CD4-positive, alpha-beta T cell treated with Interleukin-10 for 1 hour (primary cell): ENCODE measurements around the gene RAB11FIP2.

Experiments
- DNase-seq: peaks from one replicate; pipeline ENCODE4 v3.0.0-alpha.2; 2020

RAB11FIP2 gene

GRCh38 chr10:118032564-118032963 is 14.2 kb downstream of the RAB11FIP2 start:
- DNase-seq = no peak

DNA sequence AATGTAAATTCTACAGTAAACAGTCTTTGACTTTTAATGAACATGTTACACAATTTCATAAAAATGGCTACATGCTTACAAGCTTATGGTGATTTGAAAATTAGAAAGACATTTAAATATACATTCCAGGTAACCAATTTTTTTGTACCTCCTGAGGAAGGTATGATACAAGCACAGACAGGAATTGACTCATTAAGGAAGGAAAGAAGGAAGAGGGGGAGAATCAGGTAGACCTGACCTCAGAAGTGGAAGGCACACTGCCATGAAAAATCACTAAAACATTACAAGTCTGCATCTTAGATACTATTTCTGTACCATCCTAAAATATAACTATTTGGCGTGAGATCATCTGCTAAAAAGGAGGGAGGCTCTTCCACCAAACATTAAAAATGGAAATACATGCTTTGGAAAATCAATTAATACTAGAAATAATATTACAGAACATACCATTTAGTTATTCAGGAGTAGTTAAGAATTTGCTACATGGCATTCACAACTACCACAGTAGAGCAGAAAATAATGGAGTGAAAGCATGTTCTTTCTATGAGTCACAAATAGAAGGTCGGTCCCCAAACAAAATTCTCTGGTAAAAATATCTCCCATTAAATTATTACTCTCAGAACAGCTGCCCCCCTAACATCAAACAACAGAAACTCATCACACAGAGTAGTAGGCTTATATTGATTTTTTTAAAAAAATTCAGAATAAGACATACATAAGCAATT is 15.2 kb downstream of the RAB11FIP2 start:
- DNase-seq = no peak

DNA sequence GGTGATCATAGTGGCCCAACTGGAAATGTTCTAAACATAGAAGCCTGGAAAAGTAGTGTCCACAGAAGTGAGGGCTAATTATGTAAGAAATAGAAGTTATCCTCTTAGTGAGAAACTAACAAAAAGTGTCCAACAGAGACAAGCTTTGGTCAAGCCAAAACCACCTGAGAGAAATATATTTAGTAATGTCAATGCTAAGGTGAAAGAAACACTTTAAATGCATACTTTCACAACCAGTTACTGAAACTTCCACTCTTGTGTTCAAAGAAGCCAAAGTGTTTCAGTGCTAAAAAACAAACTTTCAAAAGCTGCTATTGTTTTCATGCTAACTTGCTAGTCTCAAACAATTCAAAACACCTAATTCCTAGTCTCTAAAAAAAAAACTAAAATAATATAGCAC is 18.1 kb downstream of the RAB11FIP2 start:
- DNase-seq = no peak

GRCh38 chr10:118027397-118027796 is 19.3 kb downstream of the RAB11FIP2 start:
- no peak for DNase-seq

DNA sequence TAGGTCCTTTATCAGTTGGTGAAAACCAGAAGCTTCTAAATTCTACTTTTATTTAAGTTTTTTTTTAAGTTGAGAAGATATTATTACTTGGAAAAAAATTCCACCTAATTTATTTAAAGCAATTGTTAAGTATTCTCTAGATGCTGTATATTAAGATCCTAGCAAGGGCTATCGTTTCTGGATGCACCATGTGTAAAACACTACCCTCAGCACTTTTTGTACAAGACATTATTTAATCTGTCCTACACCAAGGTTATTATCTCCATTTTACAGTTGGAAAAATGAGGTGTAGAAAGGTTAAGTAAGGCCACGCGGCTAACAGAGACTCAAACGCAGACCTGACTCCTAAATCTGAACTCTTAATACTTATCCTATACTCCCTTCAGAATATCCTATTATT is 19.8 kb downstream of the RAB11FIP2 start:
- no peak for DNase-seq

DNA sequence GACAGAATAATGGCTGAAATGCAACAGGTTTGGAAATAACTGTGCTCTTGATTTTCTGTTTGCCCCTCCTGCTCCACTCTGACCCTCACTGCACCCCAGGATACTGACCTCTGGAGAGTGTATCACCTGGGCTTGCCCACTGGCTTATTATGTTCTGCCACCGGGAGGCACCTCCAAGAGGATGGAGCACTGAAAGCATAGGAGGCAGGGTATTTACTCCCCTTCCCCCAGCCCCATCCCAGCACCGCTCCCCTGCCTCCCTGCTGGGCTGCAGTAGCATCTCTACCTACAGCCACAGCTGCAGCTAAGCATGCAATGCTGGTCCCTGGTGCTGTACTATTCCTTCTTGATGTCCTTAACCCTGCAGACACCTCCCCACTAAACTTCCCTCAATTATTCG is 26.4 kb downstream of the RAB11FIP2 start:
- no peak for DNase-seq

GRCh38 chr10:118017850-118018249 is 28.9 kb downstream of the RAB11FIP2 start:
- no peak for DNase-seq

- no peak for DNase-seq
Measured at GRCh38 chr10:118017071-118017740, 29.5 kb downstream of the RAB11FIP2 start.

DNA sequence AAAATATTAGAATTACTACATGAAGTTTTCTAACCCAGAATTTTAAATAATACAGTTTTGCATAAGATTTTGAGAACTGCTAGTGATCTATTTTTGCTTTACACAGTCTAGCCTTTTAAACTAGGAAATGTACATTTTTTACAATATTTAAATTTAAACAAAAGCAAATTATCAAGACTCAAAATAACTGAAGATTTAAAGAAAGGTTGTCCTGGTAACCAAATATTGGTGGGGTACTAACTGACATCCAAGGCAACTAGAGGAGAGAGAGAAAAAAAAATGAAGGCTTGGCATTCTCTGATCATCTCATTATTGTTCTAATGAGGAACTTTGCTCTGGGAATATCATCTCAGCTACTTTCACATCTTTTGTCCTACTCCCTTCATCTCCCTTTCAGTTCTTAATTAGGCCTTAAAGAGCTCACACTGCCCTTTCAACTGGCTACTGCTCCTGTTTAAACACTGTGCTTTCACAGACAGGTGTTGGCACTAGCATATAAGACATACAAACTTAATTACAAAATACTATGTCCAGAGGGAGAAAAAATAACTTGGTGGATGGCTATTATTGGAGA is 33.7 kb downstream of the RAB11FIP2 start:
- DNase-seq = no peak

GRCh38 chr10:118007773-118008172 is 39.0 kb downstream of the RAB11FIP2 start:
- DNase-seq = no peak

GRCh38 chr10:118003126-118003525 is 43.6 kb downstream of the RAB11FIP2 start:
- DNase-seq = no peak

DNA sequence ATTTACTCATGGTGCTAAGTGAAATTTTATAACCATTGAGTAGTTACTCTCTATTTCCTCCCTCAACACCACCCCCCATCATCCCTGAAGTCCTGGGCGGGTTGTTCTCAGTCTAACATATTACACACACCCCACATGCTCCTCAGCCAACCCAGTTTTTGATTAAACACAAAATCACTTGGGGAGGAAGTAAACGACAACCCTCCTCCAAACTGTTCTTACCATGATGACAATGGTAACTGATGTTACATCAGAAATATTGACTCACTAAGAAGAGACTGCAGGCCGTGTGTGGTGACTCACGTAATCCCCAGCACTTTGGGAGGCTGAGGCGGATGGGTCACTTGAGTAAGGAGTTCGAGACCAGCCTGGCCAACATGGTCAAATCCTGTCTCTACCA is 44.2 kb downstream of the RAB11FIP2 start:
- no peak for DNase-seq

DNA sequence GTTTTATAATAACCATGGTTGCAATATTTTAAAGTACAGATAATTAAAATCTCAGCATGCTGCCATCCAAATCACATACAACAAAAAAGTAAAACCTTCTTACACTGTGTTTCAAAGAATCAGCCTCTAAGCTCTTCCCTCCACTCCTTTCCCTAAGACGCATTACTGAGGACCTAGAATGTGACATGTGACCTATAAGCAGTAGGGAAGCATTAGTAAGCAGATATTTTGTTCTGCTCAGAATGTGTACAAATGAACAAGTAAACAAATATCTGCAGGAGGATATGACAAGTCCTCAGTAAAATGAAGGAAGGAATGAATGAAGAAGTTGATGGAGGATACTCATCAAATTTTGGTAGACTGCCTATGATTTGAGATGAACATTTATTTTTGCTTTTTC is 49.1 kb downstream of the RAB11FIP2 start:
- no peak for DNase-seq

GRCh38 chr10:117996709-117997108 is 50.0 kb downstream of the RAB11FIP2 start:
- DNase-seq = no peak

GRCh38 chr10:117994771-117995170 is 52.0 kb downstream of the RAB11FIP2 start:
- DNase-seq = no peak

DNA sequence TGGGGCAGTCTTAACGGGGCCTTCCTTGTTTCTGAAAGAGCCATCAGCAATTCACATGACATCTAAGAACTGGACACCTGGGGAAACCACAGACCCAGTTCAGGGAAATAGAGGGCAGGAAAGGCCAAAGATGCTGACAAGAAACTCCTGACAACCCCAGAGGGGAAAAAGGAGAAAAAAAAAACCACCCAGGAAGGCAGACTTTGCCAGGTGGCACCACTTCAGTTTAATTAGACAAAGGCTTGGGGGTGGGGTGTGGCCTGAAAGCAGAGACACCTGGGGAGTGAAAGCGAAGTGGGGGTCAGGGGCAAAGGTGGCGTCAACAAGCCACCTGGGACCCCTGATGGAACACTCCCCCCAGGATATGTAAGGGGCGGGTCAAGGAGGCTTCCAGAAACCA is 53.6 kb downstream of the RAB11FIP2 start:
- DNase-seq = no peak

DNA sequence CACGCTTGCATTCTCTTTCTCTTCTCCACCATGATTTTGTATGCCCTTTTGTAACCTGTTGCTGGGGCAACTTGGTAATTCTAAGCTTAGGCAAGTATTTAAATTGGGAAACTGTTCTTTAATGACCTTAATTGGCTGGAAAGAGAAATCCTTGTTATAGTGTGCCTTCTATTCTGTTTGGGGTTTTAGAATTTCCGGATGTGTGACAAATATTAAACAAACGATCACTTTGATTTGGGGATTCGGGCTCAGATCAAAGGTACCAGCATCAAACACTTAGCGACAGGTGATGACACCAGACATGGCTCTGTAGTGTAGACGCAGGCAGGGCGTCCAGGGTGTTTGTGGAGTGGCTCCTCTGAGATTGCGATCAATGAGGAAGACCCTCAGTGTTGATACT is 55.0 kb downstream of the RAB11FIP2 start:
- DNase-seq = no peak

DNA sequence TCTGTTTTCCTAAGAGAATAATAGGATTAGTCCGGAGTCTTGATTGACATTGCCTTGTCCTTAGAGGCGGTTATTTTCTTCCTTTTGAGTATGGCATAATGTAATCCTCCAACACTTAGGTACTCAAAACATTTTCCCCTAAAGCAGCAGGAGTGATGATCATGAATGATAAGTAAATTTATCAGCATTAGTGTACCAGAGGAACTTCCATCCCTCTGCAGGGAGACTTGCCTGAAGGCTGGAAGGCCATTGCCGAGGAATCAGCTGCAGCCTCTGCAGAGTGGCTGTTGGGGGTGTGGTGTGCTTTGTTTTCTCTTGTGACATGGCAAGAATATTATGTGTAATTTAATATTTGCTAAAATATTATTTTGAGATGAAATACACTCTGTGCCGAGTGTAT is 56.8 kb downstream of the RAB11FIP2 start:
- no peak for DNase-seq

DNA sequence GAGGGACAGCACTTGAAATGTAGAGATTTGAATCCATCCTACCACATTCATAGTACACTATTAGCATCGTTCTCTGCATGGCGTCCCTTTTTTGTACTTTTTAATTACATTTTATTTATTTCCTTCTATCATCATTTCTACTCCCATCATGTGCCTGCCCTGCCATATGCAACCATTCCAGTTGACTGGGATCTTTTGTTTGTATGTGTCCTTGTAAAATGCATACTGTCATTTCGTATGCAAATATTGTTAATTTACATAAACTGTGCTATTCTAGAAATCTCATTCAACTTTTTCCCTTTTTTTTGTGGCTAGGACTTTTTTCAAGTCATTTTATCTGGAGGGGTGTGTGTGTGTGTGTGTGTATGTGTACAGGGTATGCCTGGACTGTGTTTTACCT is 57.9 kb downstream of the RAB11FIP2 start:
- no peak for DNase-seq

GRCh38 chr10:117987244-117987909 is 59.4 kb downstream of the RAB11FIP2 start:
- no peak for DNase-seq

DNA sequence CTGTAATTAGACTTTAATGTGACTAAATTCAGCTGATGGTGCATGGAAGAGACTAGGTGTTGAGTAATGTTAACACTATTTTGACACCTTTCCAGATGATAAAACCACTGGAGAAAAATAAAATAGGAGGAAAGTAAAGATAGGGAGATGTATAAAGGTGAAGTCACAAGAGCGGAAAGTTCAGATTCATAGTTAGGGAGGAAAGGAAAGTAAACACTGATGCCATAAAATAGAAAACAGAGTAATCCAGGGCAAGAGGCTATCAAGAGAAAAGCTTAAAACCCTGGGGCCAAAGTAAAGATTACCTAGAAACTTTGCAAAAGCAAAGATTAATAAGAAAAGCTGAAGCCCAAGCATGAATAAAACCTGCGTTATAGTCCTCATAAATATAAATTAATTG is 62.8 kb downstream of the RAB11FIP2 start:
- DNase-seq = no peak

DNA sequence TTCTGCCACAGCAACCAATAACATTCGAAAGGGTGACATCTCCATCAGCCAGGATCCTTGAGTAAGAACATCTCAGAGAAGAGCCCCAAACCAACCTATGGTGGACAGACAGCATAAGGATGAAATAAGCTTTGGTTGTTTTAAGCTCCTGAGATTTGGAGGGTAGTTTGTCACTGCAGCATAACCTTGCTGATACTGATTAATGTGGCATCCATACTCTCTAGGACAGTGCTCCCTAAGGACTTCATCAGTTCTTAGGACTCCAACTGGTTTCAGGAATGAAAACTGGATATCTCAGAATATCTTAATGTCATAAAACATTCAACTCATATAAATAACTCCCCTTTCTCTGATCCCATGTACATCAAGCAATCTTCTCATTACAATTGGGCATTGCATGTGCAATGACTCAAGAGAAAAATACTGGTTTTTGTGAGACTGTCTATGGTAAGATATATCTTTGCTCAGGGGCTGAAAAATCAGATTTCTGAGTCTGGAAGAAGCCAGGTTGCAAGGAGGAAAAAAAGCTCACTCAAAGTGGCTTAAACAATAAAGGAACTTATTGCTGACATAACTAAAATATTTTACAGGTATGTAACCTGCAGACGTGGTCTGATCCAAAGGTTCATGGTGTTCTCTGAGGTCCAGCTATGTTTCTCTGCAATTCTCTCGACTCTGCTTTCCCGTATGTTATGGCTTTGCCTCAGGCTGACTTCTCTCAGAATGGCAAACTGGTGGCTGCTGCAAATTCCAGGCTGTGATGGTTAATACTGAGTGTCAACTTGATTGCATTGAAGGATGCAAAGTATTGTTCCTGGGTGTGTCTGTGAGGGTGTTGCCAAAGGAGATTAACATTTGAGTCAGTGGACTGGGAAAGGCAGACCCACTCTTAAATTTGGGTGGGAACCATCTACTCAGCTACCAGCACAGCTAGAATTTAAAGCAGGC is 65.7 kb downstream of the RAB11FIP2 start:
- no peak for DNase-seq

DNA sequence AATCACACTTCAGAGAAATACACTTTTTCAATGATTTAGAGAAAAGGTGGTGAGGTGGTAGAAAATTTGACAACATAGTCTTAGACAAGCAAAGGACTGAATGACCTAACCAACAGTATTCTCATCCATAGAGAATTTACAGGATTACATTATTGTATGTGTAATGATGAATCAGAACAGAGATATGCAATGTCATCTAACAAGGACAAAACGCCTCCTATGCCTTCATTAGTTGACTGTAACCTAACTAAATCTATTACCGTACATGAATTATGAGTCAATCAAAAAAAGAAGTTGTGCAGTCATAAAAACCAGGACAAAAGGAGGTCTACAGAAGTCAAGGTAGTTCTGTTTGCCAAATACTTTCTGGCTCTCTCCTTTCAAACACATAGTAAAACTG is 66.5 kb downstream of the RAB11FIP2 start:
- no peak for DNase-seq
